H1 (cell line): ENCODE results near the gene PALD1.

Source experiments
- BACH1 ChIP-seq: IDR thresholded peaks from 2 replicates; pipeline ENCODE4 v1.6.1; 2012; ENCODE audit warnings: low read length, improper control_type of control experiment
- BRCA1 ChIP-seq: IDR thresholded peaks from 2 replicates; pipeline ENCODE4 v1.6.1; 2012; ENCODE audit warnings: low read depth, low read length, improper control_type of control experiment
- CEBPB ChIP-seq: IDR thresholded peaks from 2 replicates; pipeline ENCODE4 v1.6.1; 2012; ENCODE audit warnings: low read depth, low read length
- EGR1 ChIP-seq: IDR thresholded peaks from 2 replicates; pipeline ENCODE4 v1.6.1; 2011; ENCODE audit warnings: low read depth, low read length, borderline replicate concordance
- EP300 ChIP-seq, 2 experiments: IDR thresholded peaks; 1 replicate in 1 of 2; 2 replicates in 1 of 2; pipeline ENCODE4 v1.6.1; 2011 to 2012; ENCODE audit warnings: low read depth in 2 of 2, low read length in 2 of 2, mild to moderate bottlenecking in 2 of 2, borderline replicate concordance in 1 of 2, inconsistent platforms in 1 of 2, moderate library complexity in 1 of 2
- NRF1 ChIP-seq: IDR thresholded peaks from 2 replicates; pipeline ENCODE4 v1.6.1; 2011; ENCODE audit warnings: mild to moderate bottlenecking, low read depth, low read length, improper control_type of control experiment
- POLR2A ChIP-seq, 2 experiments: IDR thresholded peaks; 1 replicate in 1 of 2; 2 replicates in 1 of 2; pipeline ENCODE4 v1.6.1; 2011; ENCODE audit warnings: low read depth in 2 of 2, low read length in 2 of 2, mild to moderate bottlenecking in 2 of 2; ENCODE audit errors: control extremely low read depth in 1 of 2
- RAD21 ChIP-seq, 2 experiments: IDR thresholded peaks in 1 of 2; conservative IDR thresholded peaks in 1 of 2; 2 replicates each; pipeline ENCODE4 v1.6.1; 2011; ENCODE audit warnings: low read depth in 2 of 2, low read length in 2 of 2, improper control_type of control experiment in 1 of 2, inconsistent platforms in 1 of 2, mild to moderate bottlenecking in 1 of 2, moderate library complexity in 1 of 2
- SIN3A ChIP-seq, 2 experiments: IDR thresholded peaks in 1 of 2; conservative IDR thresholded peaks in 1 of 2; 2 replicates each; pipeline ENCODE4 v1.6.1; 2011 to 2012; ENCODE audit warnings: low read length in 2 of 2, improper control_type of control experiment in 1 of 2, low read depth in 1 of 2, mild to moderate bottlenecking in 1 of 2
- SRF ChIP-seq: IDR thresholded peaks from 2 replicates; pipeline ENCODE4 v1.6.1; 2011; ENCODE audit warnings: mild to moderate bottlenecking, low read depth, low read length, moderate library complexity
- TAF1 ChIP-seq: IDR thresholded peaks from 2 replicates; pipeline ENCODE4 v1.6.1; 2011; ENCODE audit warnings: mild to moderate bottlenecking, low read depth, low read length
- USF2 ChIP-seq: IDR thresholded peaks from 2 replicates; pipeline ENCODE4 v1.6.1; 2011; ENCODE audit warnings: low read length, improper control_type of control experiment
- ZNF274 ChIP-seq: IDR thresholded peaks from 2 replicates; pipeline ENCODE4 v1.7.0; 2012; ENCODE audit warnings: low read length, borderline replicate concordance; ENCODE audit errors: extremely low read depth
- TF ChIP-seq, protein P1 (sequence below), 3 experiments: IDR thresholded peaks; 1 replicate in 2 of 3; 2 replicates in 1 of 3; pipeline versions ENCODE4 v1.5.1 to v1.6.1; 2011; ENCODE audit warnings: low read length in 3 of 3, mild to moderate bottlenecking in 3 of 3, inconsistent platforms in 2 of 3, low read depth in 1 of 3, moderate library complexity in 1 of 3; ENCODE audit not compliant: insufficient read depth in 1 of 3; ENCODE audit errors: control extremely low read depth in 1 of 3

- TF ChIP-seq BRCA1: no peak
- TF ChIP-seq, protein P1, sequence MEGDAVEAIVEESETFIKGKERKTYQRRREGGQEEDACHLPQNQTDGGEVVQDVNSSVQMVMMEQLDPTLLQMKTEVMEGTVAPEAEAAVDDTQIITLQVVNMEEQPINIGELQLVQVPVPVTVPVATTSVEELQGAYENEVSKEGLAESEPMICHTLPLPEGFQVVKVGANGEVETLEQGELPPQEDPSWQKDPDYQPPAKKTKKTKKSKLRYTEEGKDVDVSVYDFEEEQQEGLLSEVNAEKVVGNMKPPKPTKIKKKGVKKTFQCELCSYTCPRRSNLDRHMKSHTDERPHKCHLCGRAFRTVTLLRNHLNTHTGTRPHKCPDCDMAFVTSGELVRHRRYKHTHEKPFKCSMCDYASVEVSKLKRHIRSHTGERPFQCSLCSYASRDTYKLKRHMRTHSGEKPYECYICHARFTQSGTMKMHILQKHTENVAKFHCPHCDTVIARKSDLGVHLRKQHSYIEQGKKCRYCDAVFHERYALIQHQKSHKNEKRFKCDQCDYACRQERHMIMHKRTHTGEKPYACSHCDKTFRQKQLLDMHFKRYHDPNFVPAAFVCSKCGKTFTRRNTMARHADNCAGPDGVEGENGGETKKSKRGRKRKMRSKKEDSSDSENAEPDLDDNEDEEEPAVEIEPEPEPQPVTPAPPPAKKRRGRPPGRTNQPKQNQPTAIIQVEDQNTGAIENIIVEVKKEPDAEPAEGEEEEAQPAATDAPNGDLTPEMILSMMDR (IDR thresholded peaks at IDR 0.05; ENCODE audit: control extremely low read depth in 1 of 3, insufficient read depth in 1 of 3, low read depth in 1 of 3, low read length in 3 of 3): no peak
- TF ChIP-seq SIN3A (conservative IDR thresholded peaks at IDR 0.05 in 1 of 2, IDR thresholded peaks at IDR 0.05 in 1 of 2; ENCODE audit: low read depth in 1 of 2, low read length in 2 of 2): no peak
- TF ChIP-seq SRF: no peak
- TF ChIP-seq EP300 (IDR thresholded peaks at IDR 0.05; ENCODE audit: borderline replicate concordance in 1 of 2, low read depth in 2 of 2, low read length in 2 of 2): no peak
- no peak for TF ChIP-seq USF2
- TF ChIP-seq POLR2A (IDR thresholded peaks at IDR 0.05; ENCODE audit: control extremely low read depth in 1 of 2, low read depth in 2 of 2, low read length in 2 of 2): no peak
- TF ChIP-seq NRF1: no peak
- TF ChIP-seq BACH1: no peak
- TF ChIP-seq CEBPB: no peak
- TF ChIP-seq EGR1: no peak
- TF ChIP-seq RAD21 (IDR thresholded peaks at IDR 0.05 in 1 of 2, conservative IDR thresholded peaks at IDR 0.05 in 1 of 2; ENCODE audit: low read depth in 2 of 2, low read length in 2 of 2): no peak
- no peak for TF ChIP-seq ZNF274
- no peak for TF ChIP-seq TAF1
These were observed 29.4 kb downstream of the PALD1 start for GRCh38 chr10:70507966-70508365.
